Activated CD8-positive, alpha-beta memory T cell treated with anti-CD3 and anti-CD28 coated beads, Interleukin-2, amount 50 U/mL, for 24 hours (primary cell): ENCODE measurements around the gene TAF10.

Source experiments
- DNase-seq: peaks from one replicate; pipeline ENCODE4 v3.0.0-alpha.2; 2020; ENCODE audit errors: extremely low read depth

The TAF10 gene

DNA sequence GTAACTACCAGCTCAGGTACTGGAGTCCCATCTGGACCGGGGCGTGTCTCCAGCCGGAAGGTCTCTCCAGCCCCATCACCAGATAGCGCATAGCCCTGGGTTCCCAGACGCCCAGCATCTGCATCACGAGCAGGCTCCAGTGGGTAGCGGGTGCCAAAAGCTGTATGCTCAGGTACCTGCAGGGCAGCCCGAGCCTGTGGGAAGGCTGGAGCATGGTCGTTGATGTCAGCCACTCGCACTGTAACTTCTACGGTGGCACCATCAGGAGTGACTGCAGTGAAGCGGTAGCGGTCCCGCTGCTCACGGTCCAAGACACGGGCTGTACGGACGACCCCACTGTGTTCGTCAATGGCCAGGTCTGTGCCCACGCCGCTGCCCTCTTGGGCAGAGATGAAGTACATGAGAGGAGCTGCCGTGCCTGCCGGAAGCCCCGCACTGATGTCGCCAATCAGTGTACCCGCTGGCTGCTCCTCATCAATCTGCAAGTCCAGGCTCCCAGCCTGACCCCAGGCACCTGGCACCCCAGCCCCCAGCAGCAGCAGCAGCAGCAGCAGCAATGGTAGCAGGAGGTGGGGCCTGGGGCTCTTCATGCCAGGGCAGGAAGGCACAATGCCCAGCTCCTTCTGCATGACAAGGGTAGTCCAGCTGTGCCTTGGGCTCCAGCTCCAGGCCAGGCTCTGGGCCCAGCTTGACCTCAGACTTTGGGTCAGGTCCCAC lies 29.1 kb upstream of the TAF10 start:
- no peak for DNase-seq

DNA sequence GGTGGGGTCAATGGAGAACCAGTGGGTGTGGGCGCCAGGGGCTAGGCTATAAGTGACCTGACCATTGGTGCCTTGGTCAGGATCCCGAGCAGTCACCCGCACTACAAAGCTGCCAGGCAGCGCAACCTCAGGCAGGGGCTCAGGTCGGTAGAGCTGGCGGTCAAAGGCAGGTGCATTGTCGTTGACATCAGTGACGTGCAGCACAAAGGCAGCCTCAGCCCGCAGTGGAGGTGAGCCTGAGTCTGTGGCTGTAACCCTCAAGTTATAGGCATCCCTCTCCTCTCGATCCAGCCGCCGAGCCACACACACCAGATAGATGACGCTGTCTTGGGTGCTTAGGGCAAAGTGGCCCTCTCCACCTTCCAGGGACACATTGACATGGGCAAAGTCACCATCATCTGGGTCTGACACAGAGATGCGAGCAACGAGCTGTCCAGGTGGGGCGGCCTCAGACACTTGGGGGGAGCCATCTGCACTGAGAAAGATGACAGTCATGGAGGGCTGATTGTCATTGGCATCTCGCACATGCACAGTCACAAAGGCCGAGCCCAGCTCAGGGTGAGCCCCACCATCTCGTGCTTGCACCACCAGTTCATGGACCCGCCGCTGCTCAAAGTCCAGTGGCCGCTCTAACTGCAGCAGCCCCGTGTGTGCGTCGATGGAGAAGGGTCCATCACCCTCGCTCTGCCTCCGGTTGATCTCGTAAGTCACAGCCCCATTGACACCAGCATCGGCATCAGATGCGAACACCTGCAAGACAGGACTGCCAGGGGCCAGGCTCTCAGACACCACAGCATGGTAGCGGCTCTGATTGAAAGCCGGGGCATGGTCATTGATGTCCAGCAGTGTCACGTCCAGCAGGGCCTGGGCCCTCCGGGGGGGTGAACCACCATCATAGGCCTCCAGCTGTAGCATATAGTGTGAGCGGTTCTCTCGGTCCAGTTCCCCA lies 28.3 kb upstream of the TAF10 start:
- no peak for DNase-seq

- no peak for DNase-seq
Measured at GRCh38 chr11:6638429-6638828, 26.4 kb upstream of the TAF10 start.

DNA sequence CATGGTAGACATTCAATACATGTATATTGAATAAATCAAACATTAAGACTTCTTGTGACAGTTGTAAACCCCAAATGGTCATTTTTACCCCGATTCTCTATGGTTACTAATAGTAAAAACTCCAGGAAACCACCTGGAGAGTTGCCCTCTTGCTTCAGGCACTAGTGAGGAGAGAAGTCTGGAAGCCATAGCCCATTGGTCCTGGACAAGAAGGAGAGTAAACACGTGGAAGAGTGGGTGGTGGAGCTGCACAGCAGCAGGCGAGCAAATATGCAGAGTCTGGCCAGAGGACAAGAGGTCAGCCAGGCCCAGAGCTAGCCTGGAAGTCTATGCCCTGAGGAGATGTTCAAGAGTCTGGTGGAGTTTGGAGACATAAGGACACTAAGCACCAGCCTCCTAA lies 25.9 kb upstream of the TAF10 start:
- no peak for DNase-seq

DNA sequence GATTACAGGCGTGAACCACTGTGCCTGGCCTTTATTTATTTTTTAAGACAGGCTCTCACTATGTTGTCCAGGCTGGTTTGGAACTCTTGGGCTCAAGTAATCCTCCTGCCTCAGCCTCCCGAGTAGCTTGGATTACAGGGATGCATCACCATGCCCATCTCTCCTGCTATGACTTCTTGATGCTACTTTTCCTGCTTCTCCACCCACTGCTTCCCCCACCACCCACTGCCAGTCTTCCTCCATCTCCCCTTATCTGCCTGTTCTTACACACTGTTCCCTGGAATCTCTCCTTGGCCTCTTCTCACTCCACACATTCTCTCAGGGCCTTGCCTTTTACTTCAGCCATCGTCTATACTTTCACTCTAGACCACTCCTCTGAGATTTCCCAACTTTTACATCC lies 24.5 kb upstream of the TAF10 start:
- DNase-seq = no peak

- DNase-seq = no peak
Measured at GRCh38 chr11:6635082-6635932, 23.3 kb upstream of the TAF10 start.

- DNase-seq = no peak
Measured at GRCh38 chr11:6634534-6634933, 22.5 kb upstream of the TAF10 start.

DNA sequence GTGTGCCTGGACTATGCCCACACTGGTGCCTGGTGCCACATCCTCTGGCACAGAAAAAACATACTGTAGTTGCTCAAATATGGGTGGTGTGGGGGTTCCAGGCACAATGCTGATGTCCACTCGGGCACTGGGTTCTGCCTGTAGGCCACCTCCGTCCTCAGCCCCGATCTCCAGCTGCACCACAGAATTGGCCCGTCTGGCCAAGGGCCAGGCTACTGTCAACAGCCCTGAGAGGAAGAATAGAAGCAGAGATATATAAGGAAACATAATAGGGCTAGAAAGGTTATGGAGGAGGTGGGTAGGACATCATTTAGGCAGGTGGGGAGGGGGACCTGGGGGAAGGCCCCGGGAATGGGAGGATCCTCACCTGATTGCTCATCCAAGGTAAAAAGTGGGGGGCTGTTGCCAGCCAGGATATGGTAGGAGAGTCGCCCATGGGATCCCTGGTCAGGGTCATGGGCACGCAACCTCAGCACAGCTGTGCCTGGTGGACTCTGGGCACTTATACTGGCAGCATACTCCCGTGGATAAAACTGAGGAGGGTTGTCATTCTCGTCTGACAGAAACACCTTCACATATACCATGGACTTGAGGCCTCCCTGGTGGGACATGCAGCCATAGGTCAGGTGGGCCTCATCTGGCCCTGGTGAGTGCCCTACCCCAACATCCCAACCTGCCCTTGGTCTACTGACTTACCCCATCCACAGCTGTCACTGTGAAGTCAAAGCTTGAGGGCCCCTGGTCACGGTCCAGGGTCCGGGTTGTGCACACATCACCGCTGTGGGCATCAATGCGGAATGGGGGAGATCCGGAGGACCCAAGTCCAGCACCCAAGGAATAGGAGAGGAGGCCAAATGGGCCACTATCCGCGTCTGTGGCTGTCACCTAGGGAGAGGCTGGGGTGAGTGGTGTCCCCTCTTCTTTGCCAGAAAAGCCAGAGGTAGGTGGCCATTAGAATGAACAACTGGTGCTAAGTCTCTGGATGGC lies 21.7 kb upstream of the TAF10 start:
- no peak for DNase-seq

GRCh38 chr11:6632116-6633073 lies 20.4 kb upstream of the TAF10 start:
- DNase-seq = no peak

- no peak for DNase-seq
Measured at GRCh38 chr11:6631361-6631890, 19.4 kb upstream of the TAF10 start.

- no peak for DNase-seq
Measured at GRCh38 chr11:6630632-6631291, 18.7 kb upstream of the TAF10 start.

- no peak for DNase-seq
Measured at GRCh38 chr11:6629892-6630631, 18.0 kb upstream of the TAF10 start.

DNA sequence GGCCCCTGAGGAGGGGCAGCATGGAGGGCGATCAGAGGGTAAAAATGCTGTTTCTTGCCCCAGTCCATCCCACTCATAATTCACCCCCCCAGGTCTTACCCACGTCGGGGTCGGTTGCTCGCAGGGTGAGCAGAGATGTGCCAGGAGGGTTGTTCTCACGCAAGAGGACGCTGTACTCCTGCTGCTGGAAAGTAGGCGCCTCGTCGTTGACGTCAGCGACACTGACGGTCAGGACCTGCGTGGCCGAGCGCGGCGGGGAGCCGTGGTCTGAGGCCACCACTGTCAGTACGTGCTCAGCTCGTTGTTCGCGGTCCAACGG lies 17.5 kb upstream of the TAF10 start:
- DNase-seq = no peak

GRCh38 chr11:6628526-6628925 lies 16.5 kb upstream of the TAF10 start:
- DNase-seq = no peak

DNA sequence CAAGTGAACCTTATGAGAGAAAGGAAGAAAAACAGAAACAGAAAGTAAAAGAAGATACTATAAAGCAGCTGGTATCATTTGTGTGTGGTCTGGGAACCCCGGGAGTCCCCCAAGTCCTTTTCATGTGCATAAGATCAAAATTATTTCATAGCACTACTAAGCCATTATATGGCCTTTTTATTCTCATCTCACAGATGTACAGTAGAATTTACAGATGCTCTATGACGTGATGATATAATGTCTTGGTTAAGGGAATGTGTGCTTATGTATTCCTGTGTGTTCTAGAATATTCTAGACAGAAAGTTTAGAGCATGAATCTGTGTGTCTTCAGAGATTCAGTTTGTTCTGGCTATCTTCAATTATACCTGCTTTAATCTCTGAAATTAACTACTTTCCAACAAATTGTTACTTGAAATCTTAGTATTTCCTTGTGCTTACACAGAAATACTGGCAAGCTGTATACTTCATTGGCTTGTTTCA lies 15.8 kb upstream of the TAF10 start:
- DNase-seq = no peak

DNA sequence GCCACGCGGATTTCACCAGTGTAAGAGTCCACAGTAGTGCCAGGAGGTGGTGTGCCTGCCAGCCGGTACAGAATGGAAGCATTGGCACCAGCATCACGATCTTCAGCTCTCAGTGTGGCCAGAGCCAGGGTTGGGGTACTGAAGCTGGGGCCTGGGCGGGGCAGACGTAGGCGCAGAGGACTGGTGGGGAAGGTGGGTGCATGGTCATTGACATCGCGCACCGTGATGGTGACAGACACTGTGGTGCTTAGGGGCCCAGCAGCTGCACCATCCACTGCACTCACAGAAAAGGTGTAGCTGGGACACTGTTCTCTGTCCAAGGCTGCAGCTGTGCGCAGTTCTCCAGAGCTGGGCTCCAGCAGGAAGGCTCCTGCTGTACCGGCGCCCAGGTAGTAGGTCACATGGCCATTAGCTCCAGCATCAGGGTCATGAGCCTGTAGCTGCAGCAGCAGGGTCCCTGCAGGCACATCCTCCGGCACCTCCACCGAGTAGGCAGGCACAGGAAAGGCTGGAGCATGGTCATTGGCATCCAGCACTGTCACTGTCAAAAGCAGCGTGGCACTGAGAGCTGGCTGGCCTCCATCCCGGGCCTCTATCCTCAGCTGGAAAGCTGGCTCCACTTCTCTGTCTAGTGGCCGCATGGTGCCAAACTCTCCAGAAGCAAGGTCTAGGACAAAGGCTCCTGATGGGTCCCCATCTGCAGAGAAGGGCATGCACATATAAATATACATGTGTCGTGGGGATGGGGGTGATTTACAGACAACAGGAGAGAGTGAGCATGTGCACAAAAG lies 15.2 kb upstream of the TAF10 start:
- no peak for DNase-seq

DNA sequence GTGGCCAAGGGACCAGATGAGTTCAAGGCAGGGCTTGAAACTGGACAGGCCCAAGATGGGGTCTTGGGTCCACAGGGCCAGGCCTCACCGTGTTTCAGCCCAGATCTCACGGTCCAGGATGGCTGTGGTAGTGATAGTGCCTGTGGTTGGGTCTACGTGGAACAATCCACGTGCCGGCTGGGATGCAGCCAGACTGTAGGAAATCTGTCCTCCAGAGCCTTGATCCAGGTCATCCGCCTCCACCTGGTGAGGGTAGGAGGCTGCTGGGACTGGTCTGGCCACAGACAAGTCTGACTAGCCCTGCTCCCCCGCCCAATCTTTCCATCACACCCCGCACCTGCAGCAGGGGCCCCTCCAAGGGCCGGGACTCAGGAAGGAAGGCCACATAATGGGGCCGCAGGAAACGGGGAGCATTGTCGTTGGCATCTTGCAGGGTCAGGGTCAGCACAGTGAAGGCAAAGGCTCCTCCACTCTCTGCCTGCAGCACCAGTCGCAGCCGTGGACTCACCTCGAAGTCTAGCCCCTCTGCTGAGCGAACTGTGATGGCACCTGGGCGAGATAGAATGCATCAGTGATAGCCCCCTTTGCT lies 13.9 kb upstream of the TAF10 start:
- no peak for DNase-seq
